Left hindlimb (tissue), 1 donor: ENCODE measurements around the gene CHCHD6.

ENCODE experiments used
- DNase-seq: peaks from one replicate; pipeline ENCODE4 v3.0.0-alpha.2; 2018

Gene CHCHD6

DNA sequence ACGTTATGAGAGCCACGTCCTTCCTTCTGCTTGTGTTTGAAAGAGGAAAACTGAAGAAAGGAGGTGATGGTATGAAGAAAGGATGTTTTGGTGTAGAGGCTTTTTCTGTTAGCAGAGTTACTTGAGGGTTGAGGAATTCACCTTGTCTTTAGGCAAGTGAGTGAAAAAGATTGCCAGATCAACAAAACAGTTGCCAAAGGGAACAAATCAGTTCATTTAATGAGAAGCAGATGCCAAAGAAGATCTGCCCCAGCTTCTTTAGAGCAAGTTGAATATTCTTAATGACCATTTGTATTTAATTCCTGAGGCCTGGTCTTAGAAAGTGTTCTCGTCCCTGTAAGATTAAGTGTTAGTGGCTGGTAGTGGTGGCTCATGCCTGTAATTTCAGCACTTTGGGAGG lies 2.6 kb downstream of the CHCHD6 start:
- DNase-seq: no peak

DNA sequence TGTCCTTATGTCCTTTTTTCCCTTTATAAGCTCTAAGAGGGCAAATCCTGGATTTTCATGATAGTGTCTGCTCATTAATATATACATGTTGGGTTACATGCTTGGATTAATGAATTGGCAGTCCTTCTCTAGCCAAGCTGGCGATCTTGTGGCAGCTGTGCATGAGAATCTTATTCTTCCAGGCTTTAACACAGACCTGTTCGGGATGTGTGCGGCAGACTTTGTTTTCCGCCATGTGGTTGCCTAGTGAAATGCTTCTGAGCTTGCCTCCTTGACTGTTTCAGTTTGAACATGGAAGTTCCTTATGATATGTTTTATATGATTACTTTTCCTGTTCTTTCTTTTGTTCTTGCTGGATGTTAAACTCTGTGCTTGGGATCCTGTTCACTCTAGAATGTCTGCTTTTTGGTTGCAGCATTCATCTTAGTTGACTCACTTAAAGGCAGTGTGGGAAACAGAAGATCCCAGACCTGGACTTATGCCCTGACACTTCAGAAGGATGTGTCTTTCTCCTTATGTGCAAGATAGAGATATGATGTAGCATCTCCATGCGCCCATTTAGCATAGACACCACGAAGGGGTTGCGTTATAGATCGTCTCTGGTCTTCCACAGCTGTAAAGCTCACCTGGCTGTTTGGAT lies 7.2 kb downstream of the CHCHD6 start:
- DNase-seq: no peak

DNA sequence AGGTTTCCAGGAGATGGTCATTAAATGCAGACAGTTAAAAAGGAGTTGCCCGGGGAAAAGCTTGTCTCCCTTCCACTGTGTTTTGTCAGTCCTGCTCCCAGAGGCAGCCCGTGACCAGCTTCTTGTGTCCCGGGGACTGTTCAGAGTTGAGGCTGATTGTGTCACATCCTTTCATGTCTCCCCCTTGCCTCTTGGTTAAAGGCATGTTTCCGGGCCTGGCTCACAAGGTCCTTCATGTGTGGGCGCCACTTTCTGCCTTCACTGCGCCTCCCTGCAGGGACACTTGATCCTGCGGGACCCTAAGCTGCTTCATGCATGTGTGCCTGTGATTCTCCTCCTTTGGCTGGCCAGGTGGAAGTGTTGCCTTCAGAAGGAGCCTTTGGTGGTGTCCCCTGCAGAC lies 9.2 kb downstream of the CHCHD6 start:
- DNase-seq: no peak

DNA sequence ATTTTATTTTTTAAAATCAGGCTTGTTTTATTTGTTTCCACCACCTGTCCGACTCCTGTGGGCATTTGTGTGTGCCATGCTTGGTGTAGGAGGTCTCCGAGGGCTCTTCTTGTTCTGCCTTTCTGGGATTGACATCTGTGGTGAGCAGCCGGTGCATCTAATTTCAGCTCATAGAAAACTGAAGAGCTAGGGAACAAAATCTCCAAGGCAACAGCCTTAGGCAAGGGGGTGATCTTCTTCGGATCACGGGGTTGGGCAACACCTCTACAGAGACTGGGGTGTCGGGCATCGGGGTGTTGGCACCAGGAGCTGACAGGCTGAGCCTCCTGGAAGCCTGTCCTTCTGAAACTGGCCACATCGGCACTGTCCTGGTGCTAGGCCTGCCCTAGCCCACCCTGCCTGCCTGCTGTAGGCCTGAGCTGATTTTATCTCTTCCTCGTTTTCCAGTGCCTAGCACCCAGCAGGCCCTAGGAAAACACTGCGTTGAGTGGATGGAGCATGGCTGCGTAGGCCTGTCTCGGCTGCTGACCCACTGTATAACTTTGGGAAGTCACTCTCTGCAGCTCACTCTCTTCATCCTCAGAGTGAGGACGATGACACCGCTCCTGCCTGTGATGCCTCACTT lies 10.3 kb downstream of the CHCHD6 start:
- no peak for DNase-seq

DNA sequence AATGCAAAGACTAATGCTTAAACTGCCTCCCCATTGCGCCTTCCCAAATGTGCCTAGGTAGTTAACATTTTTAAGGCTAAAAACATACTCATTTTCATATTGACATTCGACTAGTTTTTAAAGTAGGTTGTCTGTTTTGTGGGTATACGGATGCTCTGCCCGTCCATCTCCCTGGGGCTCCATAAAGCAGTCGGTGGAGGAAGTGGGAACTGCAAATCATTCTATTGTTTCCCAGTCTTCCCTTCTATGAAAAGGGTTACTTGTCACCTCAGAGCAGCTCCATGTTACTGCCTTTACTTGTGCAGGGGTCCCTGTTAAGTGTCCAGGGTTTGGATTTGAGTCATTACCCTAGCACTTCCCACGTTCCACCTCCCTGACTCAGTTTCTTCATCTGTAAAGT lies 10.9 kb downstream of the CHCHD6 start:
- no peak for DNase-seq

DNA sequence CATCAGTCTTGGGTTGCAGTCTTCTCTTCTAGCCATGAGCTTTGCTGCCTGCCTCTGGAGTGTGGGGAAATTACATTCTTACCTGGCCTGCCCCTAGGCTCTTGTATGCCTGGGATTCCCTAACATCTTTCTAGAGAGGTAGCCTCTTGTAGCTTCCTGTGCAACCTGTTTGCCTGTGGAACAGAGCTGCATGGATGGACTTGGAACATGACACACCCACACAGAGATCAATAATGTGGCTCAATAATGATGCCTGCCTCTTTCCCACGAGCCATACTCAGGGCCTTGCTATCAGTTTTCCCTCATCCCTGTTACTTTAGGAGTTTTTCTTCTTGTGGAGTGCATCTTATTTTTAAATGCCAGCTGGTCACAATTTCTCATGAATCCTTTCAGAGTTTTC lies 11.4 kb downstream of the CHCHD6 start:
- DNase-seq: no peak

DNA sequence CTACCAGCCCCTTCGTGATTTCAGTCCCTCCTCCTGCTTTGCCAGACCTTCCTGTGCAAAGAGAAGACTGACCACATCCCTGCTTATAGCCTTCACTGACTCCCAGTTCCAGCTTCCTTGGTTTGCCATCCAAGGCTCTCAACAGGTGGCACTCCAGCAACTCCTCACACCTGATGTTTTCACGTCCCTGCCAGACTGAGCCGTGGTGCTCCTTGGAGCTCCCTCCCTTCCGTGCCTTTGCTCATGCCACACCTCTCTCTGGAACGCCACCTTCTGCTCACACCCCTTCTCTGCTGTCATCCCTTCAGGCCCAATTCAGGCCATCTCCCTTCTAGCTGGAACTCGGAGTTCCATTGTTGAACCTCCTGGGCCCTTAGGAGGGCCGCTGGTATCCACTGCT lies 12.0 kb downstream of the CHCHD6 start:
- no peak for DNase-seq

DNA sequence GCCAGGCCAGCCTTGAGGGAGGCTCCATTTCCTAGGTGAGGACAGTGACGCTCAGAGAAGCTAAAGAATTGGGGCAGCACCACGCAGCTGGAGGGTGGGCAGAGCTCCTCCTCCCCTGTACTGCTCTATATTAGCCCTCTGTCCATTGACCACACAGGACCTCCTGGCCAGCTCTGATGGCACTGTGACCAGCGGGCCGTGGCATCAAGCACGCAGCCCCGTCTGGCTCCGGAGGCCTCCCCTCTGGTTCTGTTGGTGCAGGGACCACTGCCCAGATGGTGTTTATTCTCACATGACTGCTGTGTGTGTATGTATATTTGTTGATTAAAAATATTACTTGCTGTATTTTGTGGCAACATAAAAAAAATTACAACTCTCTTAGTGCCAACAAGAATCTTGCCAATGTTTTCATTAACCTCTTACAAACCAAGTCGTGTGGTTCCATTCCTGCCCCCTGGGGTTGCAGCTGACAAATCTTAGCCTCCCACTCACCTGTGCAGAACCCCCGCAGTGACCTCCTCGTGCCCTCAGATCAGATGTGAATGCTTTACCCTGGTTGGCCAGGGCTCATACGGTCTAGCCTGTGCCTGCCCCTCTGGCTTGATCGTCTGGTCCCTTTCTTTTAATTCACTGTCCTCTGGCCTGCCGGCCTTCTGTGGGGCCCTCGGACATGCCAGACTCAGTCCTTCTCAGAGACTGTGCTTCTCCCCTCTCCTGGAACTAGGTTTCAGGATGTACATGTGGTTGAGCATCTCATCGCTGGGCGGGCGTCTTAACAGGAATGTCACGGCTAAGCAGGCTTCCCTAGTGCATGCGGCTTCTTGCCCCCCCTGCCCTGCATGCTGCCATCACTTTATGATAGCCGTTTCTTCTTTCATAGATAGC lies 14.8 kb downstream of the CHCHD6 start:
- DNase-seq: no peak

DNA sequence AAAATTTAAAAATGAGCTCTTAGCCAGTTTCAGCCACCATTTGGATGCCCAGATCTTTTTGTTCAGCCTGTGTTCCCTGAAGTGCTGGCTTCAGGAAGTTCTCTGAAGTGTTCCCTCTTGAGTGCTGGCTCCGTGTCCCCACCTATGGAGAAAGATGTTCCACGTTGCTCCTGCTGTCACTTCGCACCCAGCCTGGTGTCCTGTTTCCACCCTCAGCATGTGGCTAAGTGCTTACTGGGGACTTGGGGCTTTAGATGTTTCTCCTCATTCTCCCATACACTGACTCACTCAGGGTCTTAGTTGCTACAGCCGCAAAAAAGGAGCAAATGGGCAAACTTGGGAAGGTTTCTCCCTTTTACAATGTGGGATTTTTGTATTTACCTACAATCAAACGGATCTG lies 16.6 kb downstream of the CHCHD6 start:
- DNase-seq: no peak

DNA sequence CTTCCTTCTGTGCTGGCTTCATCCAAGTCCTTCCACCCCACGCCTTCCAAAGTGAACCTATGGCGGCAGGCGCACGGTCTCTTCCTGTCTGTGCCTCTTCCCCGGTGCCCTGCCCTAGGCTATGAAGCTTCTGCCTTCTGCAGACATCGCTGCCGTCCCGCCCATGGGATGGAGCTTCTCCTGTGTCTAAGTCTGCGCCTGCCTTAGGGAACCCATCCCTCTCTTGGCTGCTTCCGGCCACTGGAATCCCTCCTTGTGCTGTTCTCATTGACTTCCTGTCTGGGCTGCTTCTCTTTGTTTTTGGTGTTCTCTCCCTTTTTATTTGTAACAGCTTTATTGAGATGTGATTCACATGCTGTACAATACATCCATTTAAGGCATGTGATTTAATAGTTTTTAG lies 17.2 kb downstream of the CHCHD6 start:
- DNase-seq: no peak

DNA sequence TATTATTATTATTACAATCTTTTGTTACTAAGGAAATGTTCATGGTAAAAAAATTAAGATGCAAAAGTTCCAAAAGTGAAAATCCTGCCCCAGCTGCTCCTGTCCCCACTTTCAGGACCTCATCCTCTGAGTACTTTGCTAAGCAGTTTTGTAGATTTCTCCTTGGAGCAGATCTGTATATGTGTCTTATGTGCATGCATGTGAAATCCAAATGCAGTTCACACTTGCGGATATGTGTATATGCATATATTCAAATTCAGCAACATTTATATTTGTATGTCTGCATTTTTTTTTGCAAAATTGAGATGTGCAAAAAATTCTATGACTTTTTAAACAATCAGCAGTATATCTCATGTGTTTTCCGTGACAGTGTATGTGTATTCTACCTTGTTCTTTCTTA lies 19.2 kb downstream of the CHCHD6 start:
- no peak for DNase-seq

DNA sequence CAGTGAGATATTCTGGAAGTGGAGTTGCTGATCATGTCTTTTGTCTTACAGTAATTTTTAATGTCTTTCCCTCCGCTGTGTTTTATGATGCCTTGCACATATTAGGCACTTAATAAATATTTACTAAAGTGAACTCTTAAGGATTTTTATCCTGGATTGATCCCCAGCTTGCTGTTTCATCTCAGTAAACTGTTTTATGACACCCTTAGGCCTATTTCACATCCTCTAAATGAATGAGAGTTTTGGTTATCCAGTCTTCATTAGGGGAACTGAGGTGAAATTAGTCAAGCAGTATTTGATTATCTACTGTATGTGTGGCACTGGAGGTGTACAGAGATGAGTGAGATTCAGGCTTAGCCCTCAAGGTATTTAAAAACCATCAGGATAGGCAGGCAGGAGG lies 19.8 kb downstream of the CHCHD6 start:
- DNase-seq: no peak

DNA sequence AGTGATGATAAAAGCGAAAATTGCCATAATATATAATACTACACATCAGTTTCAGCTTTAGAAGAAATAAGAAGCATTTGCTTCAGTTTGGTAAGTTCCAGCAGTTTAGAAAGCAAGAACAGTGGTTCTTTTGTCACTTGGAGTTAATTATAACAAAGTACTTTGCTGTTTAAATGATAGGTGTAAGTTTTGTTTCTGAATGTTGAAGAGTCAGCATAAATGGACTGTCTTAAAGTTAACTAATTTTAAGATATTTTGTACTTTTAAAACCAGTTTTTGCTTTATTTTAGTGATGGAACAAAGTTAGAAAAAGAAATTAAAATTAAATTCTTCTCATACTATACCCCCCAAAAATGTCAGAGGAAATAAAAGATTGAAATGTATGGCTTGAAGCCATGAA lies 24.6 kb downstream of the CHCHD6 start:
- no peak for DNase-seq

DNA sequence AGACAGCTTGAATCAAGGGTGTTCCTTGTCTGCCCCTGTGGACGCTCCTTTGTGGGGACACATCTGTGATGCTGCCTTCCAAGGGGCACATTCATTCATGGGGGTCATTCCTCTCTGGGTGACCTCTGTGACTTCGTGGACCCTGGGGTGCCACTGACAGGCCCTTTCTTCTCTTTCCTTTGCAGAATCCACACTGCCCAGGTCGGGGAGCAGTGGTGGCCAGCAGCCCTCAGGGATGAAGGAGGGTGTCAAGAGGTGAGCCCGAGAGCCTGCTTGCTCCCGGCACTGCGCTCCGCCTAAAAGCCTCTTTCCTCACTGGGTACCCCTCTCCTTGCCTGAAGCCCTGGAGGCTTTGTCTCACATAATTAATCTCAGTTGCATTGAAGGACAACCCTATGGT lies 26.3 kb downstream of the CHCHD6 start:
- DNase-seq: no peak

DNA sequence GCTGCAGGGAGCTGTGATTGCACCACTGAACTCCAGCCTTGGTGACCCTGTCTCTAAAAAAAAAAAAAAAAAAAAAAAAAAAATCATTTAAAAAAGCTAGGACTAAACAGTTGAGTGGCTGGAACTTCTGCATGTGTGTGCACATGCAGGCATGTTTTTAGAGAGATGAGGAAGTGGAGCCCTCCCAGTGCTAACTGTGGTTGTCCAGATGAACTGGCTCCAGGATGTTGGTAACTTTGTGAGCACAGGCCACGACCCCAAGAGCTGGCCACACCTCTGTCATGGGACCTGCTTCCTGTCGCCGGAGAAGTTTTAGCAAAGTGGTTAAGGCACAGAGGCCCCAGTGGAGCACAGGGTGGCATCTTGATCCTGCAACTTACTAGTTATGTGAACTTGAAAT lies 27.0 kb downstream of the CHCHD6 start:
- DNase-seq: no peak

DNA sequence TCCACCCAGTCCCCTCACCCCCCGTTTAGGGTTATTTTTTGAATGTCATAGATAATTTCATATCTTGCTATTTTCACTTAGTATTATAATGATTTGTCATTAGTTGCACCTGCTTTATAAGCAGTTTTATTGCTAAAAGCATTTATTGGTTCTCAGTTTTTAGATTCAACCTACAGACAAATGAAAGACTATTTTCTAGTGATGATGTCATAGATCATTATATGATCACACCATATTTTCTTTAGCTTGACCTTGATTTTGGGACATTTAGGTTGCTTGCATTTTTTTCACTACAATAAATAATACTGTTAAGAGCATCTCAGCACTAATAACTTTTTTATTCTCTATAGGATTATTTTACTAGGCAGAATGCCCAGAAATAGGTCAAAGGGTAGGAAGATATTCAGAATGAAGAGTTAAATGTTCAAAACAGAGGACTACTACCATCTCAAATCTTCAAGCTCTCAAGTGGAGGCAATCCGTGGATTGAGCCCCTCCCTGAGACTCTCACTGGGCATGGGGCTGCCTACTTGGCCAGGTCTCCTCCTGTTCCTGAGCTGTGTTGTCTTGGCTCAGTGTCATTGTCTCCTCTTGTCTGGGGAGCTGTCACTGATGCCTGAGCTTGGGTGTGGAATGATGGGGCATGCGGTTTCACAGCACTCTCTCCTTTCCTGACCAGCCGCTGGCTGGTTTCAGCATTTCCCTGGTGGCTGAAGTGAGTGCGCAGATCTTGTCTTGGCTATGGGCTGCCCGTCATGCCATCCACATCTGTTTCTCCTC lies 28.4 kb downstream of the CHCHD6 start:
- DNase-seq: no peak

DNA sequence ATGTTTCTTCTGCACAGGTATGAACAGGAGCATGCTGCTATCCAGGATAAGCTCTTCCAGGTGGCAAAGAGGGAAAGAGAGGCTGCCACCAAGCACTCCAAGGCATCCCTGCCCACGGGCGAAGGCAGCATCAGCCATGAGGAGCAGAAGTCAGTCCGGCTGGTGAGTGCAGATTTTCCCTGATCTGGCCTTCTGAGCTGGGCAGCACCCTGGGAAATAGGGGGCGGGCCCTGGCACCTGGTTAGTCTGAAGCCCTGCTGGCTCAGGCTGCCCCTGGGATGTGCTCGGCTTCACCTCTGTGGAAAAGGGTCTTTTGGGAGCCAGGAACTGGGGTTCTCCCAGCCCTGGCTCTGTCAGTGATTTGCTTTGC lies 29.0 kb downstream of the CHCHD6 start:
- no peak for DNase-seq

DNA sequence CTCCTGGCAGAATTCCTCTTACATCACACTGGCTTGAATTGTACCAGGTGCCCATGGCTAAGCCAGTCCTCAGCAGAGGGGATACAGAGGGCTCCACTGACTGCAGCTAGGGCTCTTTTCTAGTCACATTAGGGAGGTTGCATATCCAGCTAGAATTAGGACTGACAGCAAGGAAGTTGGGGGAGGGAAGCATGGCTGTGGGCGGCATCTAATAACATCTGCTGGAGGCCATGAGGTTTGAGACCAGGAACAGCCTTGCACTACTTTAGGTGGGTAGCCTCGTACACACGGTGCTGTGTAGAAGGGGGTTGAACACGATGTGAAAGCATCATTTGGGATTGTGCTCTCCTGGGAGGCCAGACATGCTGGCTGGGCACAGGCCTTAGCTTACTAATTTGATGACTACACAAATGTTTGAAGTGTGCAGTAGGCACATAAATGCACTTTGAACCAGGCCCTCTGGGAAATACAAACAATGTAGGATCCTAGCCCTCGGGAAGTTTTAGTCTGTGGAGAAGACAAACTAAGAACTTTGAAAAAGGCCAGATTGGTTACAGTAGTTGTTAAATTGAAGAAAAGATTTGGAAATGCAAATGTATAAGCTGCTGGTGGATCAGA lies 30.2 kb downstream of the CHCHD6 start:
- DNase-seq: no peak

DNA sequence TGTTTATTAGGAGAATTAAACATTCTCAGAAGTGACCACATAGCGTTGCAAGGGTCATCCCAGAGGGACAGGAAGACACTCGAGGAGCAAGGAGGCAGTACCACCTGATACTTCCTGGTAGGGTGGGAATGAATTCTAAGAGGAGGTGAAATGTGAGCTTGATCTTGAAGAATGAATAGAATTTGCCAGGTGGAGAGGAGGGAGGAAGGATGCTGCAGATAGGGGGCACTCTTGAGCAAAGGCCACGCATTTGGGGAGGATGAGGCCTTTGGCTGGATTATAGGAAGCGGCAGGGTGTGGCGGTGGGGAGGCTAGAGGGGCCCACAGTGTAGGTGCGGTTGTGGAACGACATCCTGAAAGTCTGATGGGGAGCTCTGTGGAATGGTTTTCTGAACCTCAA lies 33.5 kb downstream of the CHCHD6 start:
- no peak for DNase-seq

DNA sequence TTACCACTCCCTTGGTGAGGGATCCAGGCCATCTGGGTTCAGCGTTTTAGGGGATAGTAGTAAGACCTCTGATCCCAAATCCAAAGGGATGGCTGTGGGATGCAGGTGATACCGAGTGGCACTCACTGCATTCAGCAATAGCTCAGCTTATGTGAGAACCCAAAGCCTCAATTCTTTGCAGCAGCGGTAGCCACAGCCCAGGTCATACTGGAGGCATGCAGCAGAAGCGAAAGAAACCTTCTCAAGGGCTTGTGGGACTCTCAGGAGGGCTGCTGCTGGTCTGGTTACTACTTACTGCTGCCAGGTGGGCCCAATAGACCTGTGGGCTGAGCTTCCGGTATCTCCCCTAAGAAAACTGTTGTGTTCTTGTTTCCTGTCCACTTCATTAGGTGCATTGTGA lies 38.0 kb downstream of the CHCHD6 start:
- no peak for DNase-seq

DNA sequence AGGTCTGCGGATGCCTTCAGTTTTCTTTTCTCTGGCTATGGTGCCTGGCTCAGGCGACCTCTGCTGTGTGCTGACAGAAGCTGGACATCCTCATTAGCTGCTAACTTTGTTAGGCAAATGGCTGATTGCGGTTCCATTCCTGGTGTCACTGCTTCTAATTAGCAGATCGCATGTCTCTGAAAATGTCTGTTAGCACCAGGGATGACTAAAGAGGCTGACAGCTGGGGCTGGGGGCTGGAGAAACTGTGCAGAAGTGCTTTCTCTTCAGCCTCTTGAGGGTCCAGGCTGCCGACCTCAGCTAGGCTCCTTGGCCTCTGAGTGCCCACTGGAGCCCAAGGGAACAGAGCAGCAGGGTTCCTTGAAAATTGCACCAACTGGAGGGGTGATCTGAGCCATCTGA lies 39.3 kb downstream of the CHCHD6 start:
- no peak for DNase-seq

DNA sequence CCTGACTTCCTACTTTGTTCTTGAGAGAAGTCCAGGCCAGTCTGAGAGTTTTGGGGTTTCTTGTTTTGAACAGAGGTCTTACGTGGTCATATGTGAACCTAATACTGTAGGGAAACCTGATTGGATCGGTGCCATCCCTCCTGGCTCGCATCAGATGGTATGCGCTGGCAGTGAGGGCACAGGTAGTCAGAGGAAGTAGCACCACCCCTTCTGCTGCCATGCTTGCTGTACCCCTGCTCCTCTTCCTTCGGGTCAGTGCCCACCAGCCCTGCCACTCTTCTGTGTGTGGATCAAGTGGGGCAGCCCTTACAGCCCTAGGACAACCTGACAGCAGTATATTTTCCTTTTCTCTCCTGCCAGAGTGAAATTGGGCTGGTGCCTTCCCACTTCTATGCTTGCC lies 39.7 kb downstream of the CHCHD6 start:
- no peak for DNase-seq

DNA sequence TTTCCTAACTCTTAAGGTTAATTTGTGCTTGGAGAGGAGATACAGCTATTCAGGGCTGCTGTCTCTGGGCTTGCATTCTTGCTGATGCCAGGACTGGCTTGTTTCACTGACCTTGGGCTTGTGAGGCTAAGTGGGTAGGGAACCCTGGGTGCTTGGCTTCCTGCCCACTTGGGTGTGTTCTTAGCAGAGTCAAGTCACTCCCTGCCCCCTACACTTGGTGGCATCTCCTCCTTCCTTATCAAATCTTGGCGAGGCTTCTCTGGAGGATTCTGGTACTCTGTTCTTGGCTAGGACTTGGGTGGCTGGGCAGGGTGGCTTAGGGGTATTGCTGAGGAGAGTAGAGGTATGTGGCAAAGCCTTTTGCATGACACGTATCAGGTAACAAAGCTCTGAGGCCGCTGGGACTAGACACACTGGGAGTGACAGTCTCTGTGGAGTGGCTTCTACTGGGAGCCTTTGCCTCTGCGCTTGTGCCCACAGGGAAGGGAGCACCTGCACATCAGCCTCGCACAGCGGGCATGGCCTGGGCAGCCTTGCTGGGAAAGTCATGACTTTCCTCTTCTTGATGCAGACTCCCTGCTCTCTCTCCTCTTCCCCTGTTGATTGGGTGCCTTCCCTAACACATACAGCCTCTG lies 41.8 kb downstream of the CHCHD6 start:
- DNase-seq: no peak
